Lower leg skin (tissue), 3 donors: ENCODE measurements around the gene NKD1.

Experiments
- POLR2A ChIP-seq, 2 donors: fragments of 450-650 bp; IDR thresholded peaks; one replicate each; pipeline ENCODE4 v1.6.1; 2016 to 2017; ENCODE audit warnings: antibody characterized with exemption in 2 of 2, mild to moderate bottlenecking in 1 of 2, moderate library complexity in 1 of 2
- TF ChIP-seq, protein P1 (sequence below), 3 donors: fragments of 450-650 bp; IDR thresholded peaks; one replicate each; pipeline ENCODE4 v1.5.1; 2016; ENCODE audit warnings: antibody characterized with exemption in 3 of 3, mild to moderate bottlenecking in 3 of 3, moderate library complexity in 2 of 3

DNA sequence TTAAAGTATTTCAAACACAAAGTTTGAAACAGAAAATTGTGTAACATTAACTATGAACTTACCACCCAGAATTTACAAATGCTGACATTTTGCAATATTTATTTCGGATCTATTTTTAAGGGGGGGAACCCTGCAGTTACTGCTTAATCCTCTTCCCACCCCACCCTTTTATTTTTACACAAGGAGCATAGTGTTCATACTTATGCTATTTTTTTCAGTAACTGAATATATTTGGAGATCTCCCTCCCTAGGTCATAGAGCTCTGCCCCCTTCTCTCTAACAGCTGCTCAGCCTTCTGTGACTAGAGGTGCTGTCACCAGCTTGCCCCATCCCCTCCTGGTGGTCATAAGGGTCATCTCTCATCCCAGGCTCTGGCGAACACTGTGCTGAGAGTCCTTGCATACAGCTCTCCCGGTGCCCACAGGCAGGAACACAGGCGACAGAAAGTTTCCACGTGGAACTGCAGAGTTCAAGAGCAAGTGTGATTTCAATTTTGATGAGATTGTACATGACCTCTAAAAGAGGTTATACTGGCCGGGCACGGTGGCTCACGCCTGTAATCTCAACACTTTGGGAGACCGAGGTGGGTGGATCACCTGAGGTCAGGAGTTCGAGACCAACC, 88.7 kb downstream of the NKD1 start:
- TF ChIP-seq, protein P1, sequence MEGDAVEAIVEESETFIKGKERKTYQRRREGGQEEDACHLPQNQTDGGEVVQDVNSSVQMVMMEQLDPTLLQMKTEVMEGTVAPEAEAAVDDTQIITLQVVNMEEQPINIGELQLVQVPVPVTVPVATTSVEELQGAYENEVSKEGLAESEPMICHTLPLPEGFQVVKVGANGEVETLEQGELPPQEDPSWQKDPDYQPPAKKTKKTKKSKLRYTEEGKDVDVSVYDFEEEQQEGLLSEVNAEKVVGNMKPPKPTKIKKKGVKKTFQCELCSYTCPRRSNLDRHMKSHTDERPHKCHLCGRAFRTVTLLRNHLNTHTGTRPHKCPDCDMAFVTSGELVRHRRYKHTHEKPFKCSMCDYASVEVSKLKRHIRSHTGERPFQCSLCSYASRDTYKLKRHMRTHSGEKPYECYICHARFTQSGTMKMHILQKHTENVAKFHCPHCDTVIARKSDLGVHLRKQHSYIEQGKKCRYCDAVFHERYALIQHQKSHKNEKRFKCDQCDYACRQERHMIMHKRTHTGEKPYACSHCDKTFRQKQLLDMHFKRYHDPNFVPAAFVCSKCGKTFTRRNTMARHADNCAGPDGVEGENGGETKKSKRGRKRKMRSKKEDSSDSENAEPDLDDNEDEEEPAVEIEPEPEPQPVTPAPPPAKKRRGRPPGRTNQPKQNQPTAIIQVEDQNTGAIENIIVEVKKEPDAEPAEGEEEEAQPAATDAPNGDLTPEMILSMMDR (IDR thresholded peaks at IDR 0.05), result no peak
- TF ChIP-seq POLR2A (IDR thresholded peaks at IDR 0.05), result no peak
